Memory B cell (primary cell): ENCODE measurements around the gene LIMK1.

ENCODE experiments used
- ATAC-seq: fragments of 150-1000 bp; cut with Tn5 transposase; 2 replicates; pipeline ENCODE4 v1.10.0; 2021; ENCODE audit warnings: low read depth, mild to moderate bottlenecking, moderate library complexity
- DNase-seq, 2 donors: peaks; one replicate each; pipeline ENCODE4 v3.0.0; 2022; ENCODE audit warnings: low spot score in 2 of 2
- H3K27ac Mint-ChIP-seq: one replicate; pipeline ENCODE4 v1.8.0; 2022; ENCODE audit warnings: mild to moderate bottlenecking, moderate library complexity, mixed read lengths
- H3K27me3 Mint-ChIP-seq: one replicate; pipeline ENCODE4 v1.8.0; 2022; ENCODE audit warnings: mixed read lengths
- H3K36me3 Mint-ChIP-seq: one replicate; pipeline ENCODE4 v1.8.0; 2022; ENCODE audit warnings: mild to moderate bottlenecking, mixed read lengths
- H3K4me1 Mint-ChIP-seq: one replicate; pipeline ENCODE4 v1.8.0; 2022; ENCODE audit warnings: mixed read lengths
- H3K4me3 Mint-ChIP-seq: one replicate; pipeline ENCODE4 v1.8.0; 2022; ENCODE audit warnings: mild to moderate bottlenecking, moderate library complexity, mixed read lengths
- H3K9me3 Mint-ChIP-seq: one replicate; pipeline ENCODE4 v1.8.0; 2022; ENCODE audit warnings: mixed read lengths

Gene LIMK1

DNA sequence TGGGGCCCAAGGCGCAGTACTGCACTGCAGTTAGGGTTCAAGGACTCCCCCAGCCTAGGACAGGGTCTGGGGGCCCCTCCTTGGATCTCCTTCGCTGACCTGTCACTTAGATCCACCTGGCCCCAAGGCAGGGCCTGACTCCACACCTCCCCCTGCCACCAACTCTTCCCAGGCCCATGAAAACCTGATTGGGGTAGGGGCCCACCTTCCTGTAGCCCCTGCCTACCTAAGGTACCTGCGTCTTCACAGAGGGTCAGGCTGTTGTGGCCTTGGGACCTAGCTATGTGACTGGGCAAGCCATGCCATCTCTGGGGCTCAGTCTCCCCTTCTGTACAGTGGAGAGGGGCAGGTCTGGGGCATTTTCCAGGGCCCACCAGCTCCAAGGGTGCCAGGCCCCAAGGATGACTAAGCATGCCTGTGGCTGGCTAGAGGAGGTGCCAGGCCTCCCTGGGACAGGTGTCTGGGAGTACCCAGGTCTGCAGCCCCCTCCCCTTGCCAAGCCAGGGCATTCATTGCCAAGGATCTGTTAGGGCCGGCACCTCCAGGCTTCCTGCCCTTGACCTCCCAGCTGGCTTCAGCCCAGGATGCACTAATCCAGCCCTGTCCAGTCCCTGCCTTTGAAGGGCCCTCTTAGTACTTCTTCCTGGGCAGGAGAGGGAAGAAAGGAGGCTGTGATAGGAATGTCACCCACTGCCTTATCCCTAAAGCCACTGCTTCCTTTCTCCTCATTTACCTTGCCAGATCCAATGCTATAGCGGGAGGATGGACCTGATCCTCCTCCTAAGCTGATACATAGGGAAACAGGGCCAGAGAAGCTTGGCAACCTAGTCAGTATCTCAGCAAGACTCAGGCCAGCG lies 1.3 kb downstream of the LIMK1 start:
- ATAC-seq = no peak
- Mint-ChIP-seq H3K4me1 (peaks cover 10% of the 10 kb centered on the region), H3K36me3 (peaks cover 4% of the 10 kb centered on the region), H3K9me3 (no peaks in the 10 kb centered on the region), H3K27ac (peak overlapping the region; percentile 86), H3K27me3 (no peaks in the 10 kb centered on the region), H3K4me3 (peak overlapping the region; percentile 87)
- no peak for DNase-seq

DNA sequence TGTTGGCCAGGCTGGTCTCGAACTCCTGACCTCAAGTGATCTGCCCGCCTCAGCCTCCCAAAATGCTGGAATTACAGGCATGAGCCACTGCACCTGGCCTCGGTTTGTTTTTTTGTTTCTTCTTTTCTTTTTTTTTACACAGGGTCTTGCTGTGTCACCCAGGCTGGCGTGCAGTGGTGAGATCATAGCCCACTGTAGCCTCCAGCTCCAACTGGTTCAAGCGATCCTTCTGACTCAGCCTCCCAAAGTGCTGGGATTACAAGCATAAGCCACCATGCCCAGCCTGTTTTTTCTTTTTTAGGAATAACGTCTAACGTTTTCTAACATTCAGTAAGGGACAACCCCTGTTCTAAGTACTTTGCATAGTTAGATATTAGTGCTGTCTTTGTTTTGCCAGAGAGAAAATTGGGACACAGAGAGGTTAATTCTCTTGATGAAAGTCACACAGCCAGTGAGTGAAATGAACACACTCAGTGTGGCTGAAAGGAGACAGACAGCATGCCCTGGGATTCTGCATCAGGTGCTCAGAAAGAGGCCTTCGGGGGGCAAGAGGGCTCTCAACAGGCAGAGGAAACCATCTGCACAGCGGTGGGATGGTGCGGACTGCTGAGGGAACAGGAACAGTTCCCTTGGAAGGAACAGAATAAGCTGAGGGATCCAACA lies 4.3 kb downstream of the LIMK1 start:
- H3K36me3 Mint-ChIP-seq = peaks cover 4% of the 10 kb centered on the region
- H3K27ac Mint-ChIP-seq = no peak overlapping the region
- peaks cover 16% of the 10 kb centered on the region for H3K4me1 Mint-ChIP-seq
- ATAC-seq = no peak
- no peak overlapping the region for H3K4me3 Mint-ChIP-seq
- H3K9me3 Mint-ChIP-seq = no peaks in the 10 kb centered on the region
- no peak for DNase-seq
- no peaks in the 10 kb centered on the region for H3K27me3 Mint-ChIP-seq

DNA sequence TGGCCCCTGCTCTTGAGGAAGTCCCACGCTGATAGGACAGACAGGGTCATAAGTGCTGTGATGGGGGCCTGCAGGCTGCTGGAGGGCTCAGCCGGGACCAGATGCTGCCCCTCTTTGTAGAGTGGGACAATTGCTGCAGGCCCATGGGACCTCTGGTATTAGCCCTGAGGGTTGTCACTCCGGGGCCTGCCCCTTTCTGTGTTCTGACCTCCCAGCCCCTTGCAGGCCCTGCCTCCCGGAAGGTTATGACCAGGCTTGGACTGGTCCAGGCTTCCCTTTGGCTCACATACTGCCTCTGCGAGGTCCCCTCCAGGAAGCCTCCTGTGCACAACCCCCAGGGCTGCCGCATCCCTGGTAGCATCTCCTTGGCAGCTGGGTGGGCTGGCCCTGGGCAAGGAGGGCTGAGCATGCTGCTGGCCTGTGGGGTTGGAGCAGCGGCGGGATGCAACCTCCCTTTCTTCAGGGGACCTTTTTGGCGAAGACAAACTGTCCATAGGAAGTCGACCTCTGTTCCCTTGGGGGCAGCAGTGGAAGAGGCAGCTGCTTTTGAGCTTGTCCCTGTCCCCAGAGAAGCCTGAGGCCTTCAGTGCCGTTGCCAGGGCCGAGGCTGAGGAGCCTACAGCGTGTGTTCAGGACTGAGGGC lies 8.8 kb downstream of the LIMK1 start:
- Mint-ChIP-seq H3K27me3 (no peaks in the 10 kb centered on the region), H3K9me3 (no peaks in the 10 kb centered on the region), H3K36me3 (no peaks in the 10 kb centered on the region), H3K27ac (peak overlapping the region; percentile 95), H3K4me1 (peaks cover 20% of the 10 kb centered on the region), H3K4me3 (peak overlapping the region; percentile 95)
- DNase-seq (no peak), ATAC-seq (no peak)

DNA sequence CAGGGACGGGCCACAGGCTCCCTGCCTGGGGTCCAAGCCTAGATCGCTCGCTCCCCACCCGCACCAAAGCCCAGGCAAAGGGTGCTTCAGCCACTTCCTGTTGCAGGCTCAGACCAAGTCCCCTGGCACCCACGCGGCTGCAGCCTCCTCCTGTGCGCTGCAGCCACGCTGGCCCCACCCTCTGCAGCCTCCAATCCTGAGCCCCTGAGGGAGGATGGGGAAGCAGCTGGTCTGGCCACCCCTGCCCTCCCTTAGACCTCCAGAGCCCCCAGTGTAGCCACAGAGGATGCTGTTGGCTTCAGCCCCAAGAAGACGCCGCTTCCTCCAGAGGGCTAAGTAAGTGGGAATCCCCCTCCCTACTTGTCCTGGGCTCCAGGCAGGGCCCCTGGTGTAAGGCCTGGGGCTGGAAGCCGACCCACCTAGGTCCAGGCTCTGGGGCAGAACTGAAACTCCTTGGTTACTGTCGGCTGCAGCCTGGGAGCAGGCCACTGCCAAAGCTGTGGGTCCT lies 9.4 kb downstream of the LIMK1 start:
- Mint-ChIP-seq H3K36me3 (peaks cover 4% of the 10 kb centered on the region), H3K27me3 (no peaks in the 10 kb centered on the region), H3K4me3 (peak overlapping the region; percentile 95), H3K4me1 (peaks cover 20% of the 10 kb centered on the region), H3K27ac (peak overlapping the region; percentile 95), H3K9me3 (no peaks in the 10 kb centered on the region)
- DNase-seq (peak in 1 of 2 donors; percentile 41), ATAC-seq (peak; percentile 36)

DNA sequence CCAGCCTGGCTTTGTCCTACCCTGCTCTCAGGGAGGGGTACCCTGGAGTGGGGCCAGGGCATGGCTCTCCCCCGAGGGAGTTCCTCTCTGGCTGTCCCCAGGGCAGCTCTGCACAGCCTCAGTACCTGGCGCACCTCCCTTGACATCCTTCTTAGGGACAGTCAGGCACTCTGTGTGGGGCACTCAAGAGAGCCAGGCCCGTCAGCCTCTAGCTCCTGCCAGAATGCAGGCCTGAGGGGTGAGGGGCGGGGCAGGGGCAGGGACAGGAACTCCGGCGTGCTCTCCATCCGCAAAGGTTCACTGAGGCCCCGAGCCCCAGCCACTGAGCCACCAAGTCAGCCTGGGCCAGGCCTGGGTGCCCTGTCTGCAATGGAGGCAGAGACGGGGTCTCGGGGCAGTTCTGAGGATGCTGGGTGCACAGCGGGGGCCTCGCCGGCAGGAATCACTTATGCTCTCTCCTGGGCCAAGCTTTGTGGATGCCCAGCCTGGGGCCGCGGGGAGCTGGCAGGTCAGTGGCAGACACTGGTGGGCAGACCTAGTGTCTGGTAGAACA lies 10.1 kb downstream of the LIMK1 start:
- ATAC-seq (peak; percentile 21), DNase-seq (peak in 1 of 2 donors; percentile 57)
- Mint-ChIP-seq H3K9me3 (no peaks in the 10 kb centered on the region), H3K4me3 (peak overlapping the region; percentile 95), H3K36me3 (peaks cover 11% of the 10 kb centered on the region), H3K4me1 (peaks cover 20% of the 10 kb centered on the region), H3K27me3 (no peaks in the 10 kb centered on the region), H3K27ac (peak overlapping the region; percentile 95)

DNA sequence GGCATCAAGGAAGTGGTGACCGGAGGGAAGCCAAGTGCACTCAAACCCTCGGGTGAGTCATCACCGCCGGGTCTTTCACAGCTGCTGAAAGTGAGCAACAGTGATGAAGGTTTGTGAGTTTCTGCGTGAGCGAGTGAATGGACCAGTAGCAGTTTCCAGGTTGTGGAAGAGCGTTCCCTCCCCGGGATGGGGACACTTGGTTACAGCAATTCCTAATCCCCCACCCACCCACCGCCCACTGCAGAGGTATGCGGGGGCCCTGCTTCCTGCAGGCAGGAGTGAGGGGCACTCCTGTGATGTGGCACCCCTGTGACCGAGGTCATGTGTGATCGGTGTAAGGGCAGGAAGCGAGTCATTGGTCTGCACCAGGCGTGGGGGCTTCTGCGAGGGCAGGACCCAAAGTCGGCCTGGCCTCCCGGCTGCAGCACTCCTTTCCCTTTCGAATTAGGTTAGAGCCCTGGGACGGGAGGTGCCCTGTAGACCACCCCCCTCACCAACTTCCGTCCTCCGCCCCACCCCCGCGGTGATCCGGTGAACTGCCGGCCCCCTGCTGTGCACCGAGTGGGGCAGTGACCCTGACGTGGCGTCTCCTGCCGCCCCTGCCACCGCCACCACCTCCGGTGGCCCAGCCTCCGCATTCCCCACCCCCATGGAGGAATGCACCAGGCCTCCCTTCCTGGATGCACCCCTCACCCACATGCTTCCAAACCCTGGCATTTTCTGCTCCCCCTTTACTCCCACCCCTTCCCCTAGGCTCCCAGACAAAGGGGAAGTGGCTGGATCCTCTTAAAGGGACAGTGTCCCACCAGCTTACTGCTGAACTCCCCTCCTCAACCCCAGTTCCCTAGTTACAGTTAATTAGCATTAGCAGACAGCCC lies 10.9 kb downstream of the LIMK1 start:
- ATAC-seq = peak; percentile 66
- H3K27ac Mint-ChIP-seq = peak overlapping the region; percentile 95

DNA sequence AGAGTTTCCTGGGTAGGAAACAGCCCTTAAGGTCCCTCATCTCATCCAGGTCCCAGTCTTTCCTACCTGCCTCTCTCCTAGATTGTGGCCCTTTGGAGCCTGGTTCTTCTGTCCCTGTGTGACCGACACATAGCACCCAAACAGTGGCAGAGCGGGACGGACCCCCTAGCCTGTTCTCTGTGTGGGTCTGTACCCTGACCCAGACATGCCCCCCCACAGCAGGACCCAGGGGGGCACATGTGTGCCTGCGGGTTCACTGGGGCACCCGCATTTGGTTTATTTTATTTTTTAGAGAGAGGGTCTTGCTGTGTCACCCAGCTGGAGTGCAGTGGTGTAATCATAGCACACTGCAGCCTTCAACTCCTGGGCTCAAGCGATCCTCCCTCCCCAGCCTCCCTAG lies 11.5 kb downstream of the LIMK1 start:
- H3K27me3 Mint-ChIP-seq = no peaks in the 10 kb centered on the region
- no peak for ATAC-seq

More for the DNA sequence above, 10.9 kb downstream of the LIMK1 start:
- Mint-ChIP-seq H3K9me3 (no peaks in the 10 kb centered on the region), H3K4me1 (peaks cover 20% of the 10 kb centered on the region), H3K27me3 (no peaks in the 10 kb centered on the region), H3K4me3 (peak overlapping the region; percentile 95), H3K36me3 (peaks cover 15% of the 10 kb centered on the region)
- DNase-seq = peak in 1 of 2 donors; percentile 40

DNA sequence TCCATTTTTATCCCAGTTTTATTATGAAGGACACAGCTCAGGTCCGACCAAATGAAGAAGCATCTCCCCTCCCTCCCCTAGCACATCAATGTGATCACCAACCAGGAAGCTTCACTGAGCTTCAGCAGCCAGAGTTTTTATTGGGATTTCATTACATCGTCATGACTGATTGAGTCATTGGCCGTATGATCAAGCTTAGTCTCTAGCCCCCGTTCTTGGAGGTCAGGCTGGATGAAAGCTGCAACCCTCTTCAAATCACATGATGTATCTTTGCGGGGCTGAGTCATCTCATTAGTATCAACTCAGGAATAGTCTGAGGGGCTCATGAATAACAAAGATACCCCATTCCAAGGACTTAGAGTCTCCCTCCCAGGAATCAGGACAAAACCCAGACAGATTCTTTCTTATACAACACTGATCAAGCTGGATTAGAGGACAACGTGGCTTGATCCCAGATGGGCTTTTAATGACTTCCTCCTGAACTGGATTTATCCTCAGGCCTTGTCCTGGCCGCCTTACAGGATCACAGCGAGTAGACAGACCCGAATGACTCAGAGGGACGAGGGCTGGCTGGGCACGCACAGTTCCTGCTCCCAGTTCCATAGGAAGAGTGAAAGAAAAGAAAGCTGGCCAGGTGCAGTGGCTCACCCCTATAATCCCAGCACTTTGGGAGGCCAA lies 14.5 kb downstream of the LIMK1 start:
- no peak for DNase-seq
- peaks cover 23% of the 10 kb centered on the region for H3K4me1 Mint-ChIP-seq
- H3K4me3 Mint-ChIP-seq = no peak overlapping the region
- ATAC-seq = no peak
- H3K36me3 Mint-ChIP-seq = peaks cover 18% of the 10 kb centered on the region
- no peaks in the 10 kb centered on the region for H3K9me3 Mint-ChIP-seq
- no peaks in the 10 kb centered on the region for H3K27me3 Mint-ChIP-seq
- peak overlapping the region; percentile 65 for H3K27ac Mint-ChIP-seq

More for the DNA sequence above, 11.5 kb downstream of the LIMK1 start:
- Mint-ChIP-seq H3K27ac (peak overlapping the region; percentile 95), H3K36me3 (peaks cover 15% of the 10 kb centered on the region), H3K9me3 (no peaks in the 10 kb centered on the region), H3K4me3 (peak overlapping the region; percentile 95), H3K4me1 (peaks cover 21% of the 10 kb centered on the region)
- DNase-seq = no peak

DNA sequence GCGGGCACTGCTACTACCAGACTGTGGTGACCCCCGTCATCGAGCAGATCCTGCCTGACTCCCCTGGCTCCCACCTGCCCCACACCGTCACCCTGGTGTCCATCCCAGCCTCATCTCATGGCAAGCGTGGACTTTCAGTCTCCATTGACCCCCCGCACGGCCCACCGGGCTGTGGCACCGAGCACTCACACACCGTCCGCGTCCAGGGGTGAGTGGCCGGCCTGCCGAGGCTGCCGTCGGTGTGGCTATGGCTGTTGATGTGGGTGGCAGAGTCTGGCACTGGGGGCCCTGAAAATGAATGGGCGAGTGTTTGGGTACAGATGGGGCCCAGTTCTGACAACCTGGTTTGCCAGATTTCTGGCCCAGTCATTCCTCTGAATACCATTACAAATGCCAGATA lies 15.4 kb downstream of the LIMK1 start:
- Mint-ChIP-seq H3K27me3 (no peaks in the 10 kb centered on the region), H3K4me1 (peaks cover 16% of the 10 kb centered on the region), H3K27ac (no peak overlapping the region), H3K36me3 (peaks cover 22% of the 10 kb centered on the region), H3K9me3 (no peaks in the 10 kb centered on the region), H3K4me3 (no peak overlapping the region)
- ATAC-seq (no peak), DNase-seq (no peak)

DNA sequence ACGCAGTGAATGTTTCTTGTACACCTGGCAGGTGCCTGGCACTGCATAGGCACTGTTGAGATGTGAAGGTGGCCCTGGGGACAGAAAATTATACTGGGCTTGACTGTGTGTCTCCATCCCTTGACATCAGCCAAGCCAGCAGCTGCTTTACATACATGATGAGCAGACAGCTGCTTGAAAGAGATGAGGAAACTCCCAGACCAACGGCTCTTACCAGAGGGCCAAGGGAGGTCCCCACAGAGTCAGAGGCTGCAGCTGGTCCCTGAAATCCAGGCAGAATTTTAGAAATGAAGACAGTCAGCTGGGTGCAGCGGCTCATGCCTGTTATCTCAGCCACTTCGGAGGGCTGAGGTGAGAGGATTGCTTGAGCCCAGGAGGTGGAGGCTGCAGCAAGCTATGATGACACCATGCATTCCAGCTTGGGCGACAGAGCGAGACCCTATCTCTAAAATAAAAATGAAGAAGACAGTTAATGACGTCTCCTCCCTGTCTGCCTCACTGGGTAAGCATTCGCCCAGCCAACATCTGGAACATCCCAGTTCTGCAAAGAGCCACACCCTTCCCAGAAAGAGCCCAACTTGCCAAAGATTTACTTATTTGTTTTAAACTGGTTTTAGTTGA lies 17.6 kb downstream of the LIMK1 start:
- H3K36me3 Mint-ChIP-seq = peaks cover 25% of the 10 kb centered on the region

DNA sequence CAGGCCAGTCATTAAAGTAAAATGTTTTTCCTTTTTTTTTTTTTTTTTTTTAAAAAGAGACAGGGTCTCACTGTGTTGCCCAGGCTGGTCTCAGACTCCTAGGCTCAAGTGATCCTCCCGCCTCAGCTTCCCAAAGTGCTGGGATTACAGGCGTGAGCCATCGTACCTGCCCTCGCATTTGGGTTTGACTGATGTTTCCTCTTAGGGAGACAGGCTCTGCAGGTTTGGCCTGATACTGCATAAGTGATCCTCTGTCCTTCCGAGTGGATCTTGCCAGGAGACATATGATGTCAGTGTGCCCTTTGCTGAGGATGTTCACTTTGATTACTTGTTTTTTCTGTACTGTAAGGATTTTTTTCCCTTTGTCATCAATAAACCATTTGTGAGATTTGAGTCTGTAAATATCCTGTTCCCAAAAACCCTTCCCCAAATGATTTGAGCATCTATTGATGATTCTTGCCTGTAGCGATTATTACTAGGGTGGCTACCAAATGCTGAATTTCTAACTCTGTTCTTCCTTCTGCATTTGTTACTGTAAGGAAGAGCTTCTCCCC lies 19.7 kb downstream of the LIMK1 start:
- DNase-seq = no peak
- H3K4me3 Mint-ChIP-seq = no peak overlapping the region
- no peak for ATAC-seq
- peaks cover 9% of the 10 kb centered on the region for H3K4me1 Mint-ChIP-seq
- H3K9me3 Mint-ChIP-seq = no peaks in the 10 kb centered on the region
- no peaks in the 10 kb centered on the region for H3K27me3 Mint-ChIP-seq
- peaks cover 21% of the 10 kb centered on the region for H3K36me3 Mint-ChIP-seq
- peak overlapping the region; percentile 20 for H3K27ac Mint-ChIP-seq

More for the DNA sequence above, 17.6 kb downstream of the LIMK1 start:
- Mint-ChIP-seq H3K4me3 (peak overlapping the region; percentile 70), H3K9me3 (no peaks in the 10 kb centered on the region), H3K4me1 (peaks cover 9% of the 10 kb centered on the region), H3K27me3 (no peaks in the 10 kb centered on the region), H3K27ac (peak overlapping the region; percentile 99)
- ATAC-seq (peak; percentile 85), DNase-seq (peak; percentile 59 to 78)

DNA sequence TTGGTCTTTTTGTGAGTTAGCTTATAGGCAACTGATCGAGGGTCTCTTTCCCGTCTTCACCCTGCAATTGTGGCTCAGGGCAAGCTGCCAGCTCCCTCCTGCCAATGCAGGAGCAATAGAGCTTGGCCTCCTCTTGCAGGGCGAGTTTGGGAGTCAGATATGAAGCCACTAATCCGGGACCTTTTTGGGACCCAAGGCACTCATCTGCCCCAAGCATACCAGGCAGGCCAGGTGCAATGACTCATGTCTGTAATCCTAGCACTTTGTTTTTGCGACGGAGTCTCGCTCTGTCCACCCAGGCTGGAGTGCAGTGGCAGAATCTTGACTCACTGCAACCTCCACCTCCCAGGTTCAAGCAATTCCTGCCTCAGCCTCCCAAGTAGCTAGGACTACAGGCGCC lies 21.1 kb downstream of the LIMK1 start:
- Mint-ChIP-seq H3K36me3 (peaks cover 15% of the 10 kb centered on the region), H3K4me1 (peaks cover 9% of the 10 kb centered on the region), H3K27ac (no peak overlapping the region), H3K4me3 (no peak overlapping the region), H3K9me3 (no peaks in the 10 kb centered on the region), H3K27me3 (no peaks in the 10 kb centered on the region)
- no peak for ATAC-seq
- no peak for DNase-seq
